Esophagus (tissue), 2 donors: ENCODE results near the gene LRRC71. TPM values are rescaled to one million over a fixed set of nuclear protein-coding genes. Genes with fewer than 3 reads are reported as not detected.

Experiments used
- H3K27ac ChIP-seq, 2 donors: one replicate each; pipeline ENCODE4 v1.5.1; 2013; ENCODE audit warnings: low read depth in 2 of 2, mild to moderate bottlenecking in 2 of 2, inconsistent platforms in 1 of 2, low read length in 1 of 2, moderate library complexity in 1 of 2
- H3K27me3 ChIP-seq, 2 donors: one replicate each; pipeline ENCODE4 v1.6.1; 2013; ENCODE audit warnings: low read length in 2 of 2, control low read depth in 1 of 2, mild to moderate bottlenecking in 1 of 2; ENCODE audit not compliant: insufficient read depth in 2 of 2, control insufficient read depth in 1 of 2
- H3K36me3 ChIP-seq, 2 donors: one replicate each; pipeline ENCODE4 v1.6.1; 2013; ENCODE audit warnings: low read length in 1 of 2; ENCODE audit not compliant: control insufficient read depth in 2 of 2, insufficient read depth in 2 of 2
- H3K4me1 ChIP-seq, 2 donors: one replicate each; pipeline ENCODE4 v1.6.1; 2013; ENCODE audit warnings: low read length in 1 of 2; ENCODE audit not compliant: control insufficient read depth in 2 of 2, insufficient read depth in 2 of 2
- H3K4me3 ChIP-seq, 2 donors: one replicate each; pipeline ENCODE4 v1.5.1; 2013; ENCODE audit warnings: low read length in 2 of 2, mild to moderate bottlenecking in 2 of 2, low read depth in 1 of 2, moderate library complexity in 1 of 2
- H3K9me3 ChIP-seq, 2 donors: one replicate each; pipeline ENCODE4 v1.6.1; 2013; ENCODE audit warnings: mild to moderate bottlenecking in 2 of 2, low read depth in 1 of 2, low read length in 1 of 2, moderate library complexity in 1 of 2; ENCODE audit not compliant: control insufficient read depth in 2 of 2, insufficient read depth in 1 of 2
- WGBS, 2 donors: extraction: QIAGEN DNeasy Blood & Tissue Kit; methylation state at CpG; one replicate each; pipeline ENCODE4 v1.1.7; 2013; 5-methylcytosine and 5-hydroxymethylcytosine counted together
- polyA plus RNA-seq, 2 donors: library from polyadenylated mRNA; stranded (reverse); fragments of 200-250 nt; gene quantifications; one replicate each; pipeline ENCODE4 v1.2.3, GENCODE V29; 2013
- donor health status: healthy with polysubstance abuse.
- donor health status: Bipolar disorder and iron deficiency.

Gene LRRC71
- polyA plus RNA-seq, 2 donors, result 0.04 TPM; not detected in 1

- WGBS, 2 donors, result 37 to 38% methylated on average over 6 of the region's 6 CpGs
- no peaks in the 10 kb centered on the region for H3K4me1 ChIP-seq
- H3K27ac ChIP-seq, result no peak overlapping the region
- H3K36me3 ChIP-seq, result no peaks in the 10 kb centered on the region
- no peaks in the 10 kb centered on the region for H3K9me3 ChIP-seq
- no peak overlapping the region for H3K4me3 ChIP-seq
- H3K27me3 ChIP-seq, result peaks cover 0 to 3% of the 10 kb centered on the region in 2 donors
Measured at GRCh38 chr1:156887734-156888133, 32.7 kb upstream of the LRRC71 start.

GRCh38 chr1:156889802-156890580 is 30.4 kb upstream of the LRRC71 start:
- Histone ChIP-seq H3K4me3 (no peak overlapping the region), H3K27me3 (peaks cover 0 to 3% of the 10 kb centered on the region in 2 donors), H3K9me3 (no peaks in the 10 kb centered on the region), H3K36me3 (no peaks in the 10 kb centered on the region), H3K4me1 (no peaks in the 10 kb centered on the region), H3K27ac (no peak overlapping the region)
- 42 to 44% methylated on average over 8 of the region's 8 CpGs for WGBS, 2 donors

- no peaks in the 10 kb centered on the region for H3K36me3 ChIP-seq
- no peak overlapping the region for H3K27ac ChIP-seq
- peaks cover 0 to 7% of the 10 kb centered on the region in 2 donors for H3K4me1 ChIP-seq
- H3K9me3 ChIP-seq, result no peaks in the 10 kb centered on the region
- no peaks in the 10 kb centered on the region for H3K27me3 ChIP-seq
- H3K4me3 ChIP-seq, result peak overlapping the region; percentile 8 to 14
- 6 to 12% methylated on average over 44 to 48 of the region's 48 CpGs for WGBS, 2 donors
Measured at GRCh38 chr1:156892190-156893047, 28.0 kb upstream of the LRRC71 start.

- Histone ChIP-seq H3K4me1 (peaks cover 0 to 7% of the 10 kb centered on the region in 2 donors), H3K27me3 (no peaks in the 10 kb centered on the region), H3K9me3 (no peaks in the 10 kb centered on the region), H3K36me3 (no peaks in the 10 kb centered on the region), H3K4me3 (peak within 1 kb of the TSS; percentile 16 to 40), H3K27ac (peak within 1 kb of the TSS; percentile 63 to 79)
- whole genome bisulfite sequencing, 2 donors, result 21% methylated on average over 52 to 60 of the region's 60 CpGs
Measured at GRCh38 chr1:156893048-156893953, 27.1 kb upstream of the LRRC71 start, which contains the start of gene PEAR1. TSS of gene PEAR1 (plus strand) at chr1:156893718. CDS start at chr1:156903927, 10,209 bp downstream.

GRCh38 chr1:156894001-156894400 is 26.4 kb upstream of the LRRC71 start:
- 59% methylated on average over 5 of the region's 5 CpGs for WGBS, 2 donors
- peak overlapping the region; percentile 63 to 79 for H3K27ac ChIP-seq

GRCh38 chr1:156894711-156895454 is 25.5 kb upstream of the LRRC71 start:
- Histone ChIP-seq H3K36me3 (no peaks in the 10 kb centered on the region), H3K4me1 (peaks cover 0 to 7% of the 10 kb centered on the region in 2 donors), H3K27me3 (no peaks in the 10 kb centered on the region), H3K9me3 (no peaks in the 10 kb centered on the region), H3K27ac (peak overlapping the region; percentile 18 to 20), H3K4me3 (no peak overlapping the region)
- WGBS, 2 donors, result 62 to 71% methylated on average over 12 of the region's 12 CpGs

More at GRCh38 chr1:156894001-156894400, 26.4 kb upstream of the LRRC71 start:
- H3K9me3 ChIP-seq, result no peaks in the 10 kb centered on the region
- peak overlapping the region; percentile 16 to 40 for H3K4me3 ChIP-seq
- no peaks in the 10 kb centered on the region for H3K36me3 ChIP-seq
- H3K27me3 ChIP-seq, result no peaks in the 10 kb centered on the region
- peaks cover 0 to 7% of the 10 kb centered on the region in 2 donors for H3K4me1 ChIP-seq

GRCh38 chr1:156895455-156895812 is 25.0 kb upstream of the LRRC71 start:
- Histone ChIP-seq H3K4me3 (no peak overlapping the region), H3K27me3 (no peaks in the 10 kb centered on the region), H3K9me3 (no peaks in the 10 kb centered on the region), H3K36me3 (no peaks in the 10 kb centered on the region), H3K4me1 (peaks cover 0 to 7% of the 10 kb centered on the region in 2 donors), H3K27ac (peak overlapping the region; percentile 15 to 20)
- WGBS, 2 donors, result 74 to 77% methylated on average over 4 of the region's 4 CpGs

GRCh38 chr1:156895927-156896326 is 24.5 kb upstream of the LRRC71 start:
- Histone ChIP-seq H3K4me1 (peaks cover 0 to 7% of the 10 kb centered on the region in 2 donors), H3K27me3 (no peaks in the 10 kb centered on the region), H3K9me3 (no peaks in the 10 kb centered on the region), H3K36me3 (no peaks in the 10 kb centered on the region), H3K4me3 (no peak overlapping the region), H3K27ac (no peak overlapping the region)
- WGBS, 2 donors, result 83 to 90% methylated on average over 6 of the region's 6 CpGs
